ENCODE measurements around the gene CEP20.
"Not testable (repeated sequence)": the region's sequence is repeated elsewhere in the genome, so short reads cannot be mapped to it uniquely, and the experiment has no call there.

Gene CEP20, protein sequence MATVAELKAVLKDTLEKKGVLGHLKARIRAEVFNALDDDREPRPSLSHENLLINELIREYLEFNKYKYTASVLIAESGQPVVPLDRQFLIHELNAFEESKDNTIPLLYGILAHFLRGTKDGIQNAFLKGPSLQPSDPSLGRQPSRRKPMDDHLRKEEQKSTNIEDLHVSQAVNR

DNA sequence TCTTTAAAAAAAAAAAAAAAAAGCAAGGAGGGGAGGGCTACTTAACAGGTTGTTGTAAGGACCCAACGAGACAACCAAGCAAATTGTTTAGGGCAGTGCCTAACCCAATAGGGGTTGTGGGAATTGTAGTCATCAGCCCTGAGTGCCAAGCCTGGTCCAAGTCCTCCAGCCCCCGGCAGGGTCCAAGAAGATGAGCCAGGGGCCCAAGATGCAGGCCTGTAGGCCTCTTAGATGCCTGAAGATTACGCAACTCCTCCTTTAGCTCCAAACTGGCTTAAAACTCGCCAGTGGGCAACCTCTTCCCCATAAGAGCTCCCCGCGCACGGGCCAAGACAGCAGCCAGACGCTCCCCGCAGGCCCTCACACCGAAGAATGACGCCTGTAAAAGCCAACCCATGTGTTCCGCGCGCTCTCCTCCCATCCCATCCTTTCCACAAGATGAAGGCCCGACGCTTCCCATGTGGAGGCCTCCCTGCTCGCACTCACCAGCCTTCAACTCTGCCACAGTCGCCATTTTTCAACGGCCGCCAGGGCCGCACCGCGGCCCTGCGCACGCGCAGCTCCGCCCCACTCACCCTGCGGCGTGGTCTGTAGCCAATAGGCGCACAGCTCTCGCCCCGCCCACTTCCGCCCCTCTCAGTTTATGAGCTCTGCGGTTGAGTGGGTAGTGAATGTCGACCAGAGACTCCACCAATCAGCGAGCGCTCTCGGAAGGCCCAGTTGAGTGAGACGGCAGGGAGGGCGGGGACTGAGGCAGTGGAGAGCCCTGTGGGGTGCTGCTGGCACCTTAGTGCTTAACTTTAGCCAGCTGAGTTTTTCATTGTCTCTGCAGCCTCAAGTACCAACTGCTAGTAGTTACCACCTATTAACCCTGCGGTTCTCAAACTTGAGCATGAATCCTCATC is at the start of gene CEP20:
Gene CEP20, minus strand, starts transcription at position 532 of the 905 bp plus-strand sequence. Its CDS starts 18 bp downstream, at position 514.
- DNase-seq (ENCODE audit: insufficient read length, low spot score) (peak; percentile 100), FAIRE-seq (peak; percentile 91)

DNA sequence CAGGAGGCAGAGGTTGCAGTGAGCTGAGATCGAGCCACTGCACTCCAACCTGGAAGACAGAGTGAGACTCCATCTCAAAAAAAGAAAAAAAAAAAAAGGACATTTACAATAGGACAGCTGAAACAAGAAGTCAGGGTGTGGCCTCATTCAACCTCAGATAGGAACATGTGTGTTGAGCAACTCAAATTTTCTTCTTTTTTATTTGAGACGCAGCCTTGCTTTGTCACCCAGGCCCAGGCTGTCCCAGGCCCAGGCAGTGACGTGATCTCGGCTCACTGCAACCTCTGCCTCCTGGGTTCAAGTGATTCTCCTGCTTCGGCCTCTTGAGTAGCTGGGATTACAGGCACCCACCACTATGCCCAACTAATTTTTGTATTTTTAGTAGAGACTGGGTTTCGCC is 48.4 kb upstream of the CEP20 start:
- not testable (repeated sequence) for DNase-seq (ENCODE audit: insufficient read length, low spot score)

DNA sequence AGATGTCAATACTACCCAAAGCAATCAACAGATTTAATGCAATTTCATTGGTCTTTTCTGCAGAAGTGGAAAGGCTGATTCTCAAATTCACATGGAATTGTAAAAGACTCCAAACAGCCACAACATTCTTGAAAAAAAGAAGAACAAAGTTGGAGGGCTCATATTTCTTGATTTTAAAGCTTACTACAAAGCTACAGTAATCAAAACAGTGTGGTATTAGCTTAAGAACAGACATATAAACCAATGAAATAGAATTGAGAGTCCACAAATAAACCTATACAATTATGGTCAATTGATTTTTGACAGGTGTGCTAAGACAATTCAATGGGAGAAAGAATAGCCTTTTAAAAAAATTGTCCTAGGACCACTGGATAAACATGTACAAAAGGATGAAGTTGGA is 46.6 kb upstream of the CEP20 start:
- FAIRE-seq (no peak), DNase-seq (ENCODE audit: insufficient read length, low spot score) (no peak)

More for the DNA sequence above, 48.4 kb upstream of the CEP20 start:
- FAIRE-seq: not testable (repeated sequence)

DNA sequence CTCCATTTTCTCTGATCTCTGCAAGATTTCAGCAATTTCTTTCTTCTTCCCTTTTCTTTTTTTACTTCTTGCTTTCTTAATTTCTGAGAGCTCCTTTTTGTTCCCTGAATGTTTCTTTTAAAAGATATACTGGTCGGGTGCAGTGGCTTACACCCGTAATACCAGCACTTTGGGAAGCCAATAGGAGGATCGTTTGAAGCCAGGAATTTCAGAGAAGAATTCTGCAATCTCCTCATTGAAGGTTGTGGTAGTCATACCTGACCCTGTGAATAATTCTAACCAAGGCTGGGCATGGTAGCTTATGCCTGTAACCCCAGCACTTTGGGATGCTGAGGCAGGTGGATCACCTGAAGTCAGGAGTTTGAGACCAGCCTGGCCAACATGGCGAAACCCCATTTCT is 45.4 kb upstream of the CEP20 start:
- FAIRE-seq (no peak), DNase-seq (ENCODE audit: insufficient read length, low spot score) (no peak)

DNA sequence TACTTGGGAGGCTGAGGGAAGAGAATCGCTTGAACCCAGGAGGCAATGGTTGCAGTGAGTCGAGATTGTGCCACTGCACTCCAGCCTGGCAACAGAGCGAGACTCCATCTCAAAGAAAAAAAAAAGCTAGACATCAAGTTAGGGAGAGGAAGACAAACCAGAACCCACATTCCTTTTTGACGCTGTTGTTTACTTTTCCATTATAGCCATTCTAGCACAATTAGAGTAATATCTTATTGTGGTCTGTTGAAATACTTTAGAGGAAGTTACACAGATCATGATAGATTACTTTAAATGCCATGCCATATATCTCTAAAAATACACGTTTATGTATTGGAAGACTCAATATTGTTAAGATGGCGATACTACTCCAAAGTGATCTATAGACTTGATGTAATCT is 44.5 kb upstream of the CEP20 start:
- DNase-seq (ENCODE audit: insufficient read length, low spot score): no peak
- no peak for FAIRE-seq

DNA sequence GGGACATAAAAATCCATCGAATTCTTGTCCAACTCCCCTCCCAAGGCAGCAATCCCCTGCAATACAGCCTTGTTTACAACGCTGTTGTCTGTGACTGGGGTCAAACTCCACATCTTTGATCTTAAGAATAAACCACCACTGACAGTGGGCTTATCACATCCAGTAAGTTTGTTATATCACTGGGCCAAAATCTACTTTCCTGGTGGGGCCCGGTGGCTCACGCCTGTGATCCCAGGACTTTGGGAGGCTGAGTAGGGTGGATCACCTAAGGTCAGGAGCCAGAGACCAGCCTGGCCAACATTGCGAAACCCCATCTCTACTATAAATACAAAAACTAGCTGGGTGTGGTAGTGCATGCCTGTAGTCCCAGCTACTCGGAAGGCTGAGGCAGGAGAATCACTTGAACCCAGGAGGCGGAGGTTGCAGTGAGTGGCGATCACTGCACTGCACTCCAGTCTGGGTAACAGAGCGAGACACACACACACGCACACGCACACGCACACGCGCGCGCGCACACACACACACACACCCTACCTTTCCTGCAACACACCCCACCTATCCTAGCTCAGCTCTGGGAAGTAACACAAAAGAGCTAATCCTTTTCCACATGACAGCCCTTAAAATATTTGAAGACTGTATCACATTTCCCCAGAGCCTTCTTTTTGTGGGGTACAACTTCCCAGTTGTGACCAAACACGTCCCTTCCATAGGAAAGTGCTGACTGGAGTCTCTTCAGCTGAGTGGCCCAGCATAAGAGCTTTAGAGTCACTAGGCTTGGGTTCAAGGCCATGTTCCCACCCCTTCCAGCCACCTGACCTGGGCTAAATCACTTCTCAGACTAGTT is 40.1 kb upstream of the CEP20 start:
- DNase-seq (ENCODE audit: insufficient read length, low spot score) (no peak), FAIRE-seq (no peak)

DNA sequence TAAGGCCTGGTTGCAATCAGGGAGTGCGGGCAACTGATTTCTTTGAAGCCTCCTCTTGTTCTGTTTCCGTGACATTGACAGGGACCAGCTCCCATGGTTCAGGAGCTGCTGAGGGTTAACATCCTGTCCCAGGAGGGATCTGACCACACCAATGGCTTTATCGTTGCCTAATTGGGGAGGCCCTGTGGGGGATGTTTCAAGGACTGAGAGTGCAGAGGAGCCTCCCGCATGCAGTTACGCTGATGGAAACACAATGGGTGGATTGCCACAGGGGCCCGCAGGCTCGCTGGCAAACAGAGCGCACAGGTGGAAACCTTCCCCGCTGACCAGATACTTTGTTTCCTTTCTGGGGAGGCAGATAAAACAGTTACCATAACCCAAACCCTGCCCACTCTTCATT is 37.2 kb upstream of the CEP20 start:
- DNase-seq (ENCODE audit: insufficient read length, low spot score): no peak

DNA sequence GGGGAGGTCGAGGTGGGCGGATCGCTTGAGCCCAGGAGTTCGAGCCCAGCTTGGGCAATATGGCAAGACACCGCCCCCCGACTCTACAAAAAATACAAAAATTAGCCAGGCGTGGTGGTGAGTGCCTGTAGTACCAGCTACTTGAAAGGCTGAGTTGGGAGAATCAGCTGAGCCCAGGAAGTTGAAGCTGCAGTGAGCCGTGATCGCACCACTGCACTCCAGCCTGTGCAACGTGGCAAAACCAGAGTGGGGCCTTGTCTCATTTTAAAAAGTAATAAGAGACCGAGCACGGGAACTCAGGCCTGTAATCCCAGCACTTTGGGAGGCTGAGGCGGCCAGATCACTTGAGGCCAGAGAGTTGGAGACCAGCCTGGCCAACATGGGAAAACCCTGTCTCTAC is 36.6 kb upstream of the CEP20 start:
- DNase-seq (ENCODE audit: insufficient read length, low spot score) (no peak), FAIRE-seq (no peak)

More for the DNA sequence above, 37.2 kb upstream of the CEP20 start:
- no peak for FAIRE-seq

DNA sequence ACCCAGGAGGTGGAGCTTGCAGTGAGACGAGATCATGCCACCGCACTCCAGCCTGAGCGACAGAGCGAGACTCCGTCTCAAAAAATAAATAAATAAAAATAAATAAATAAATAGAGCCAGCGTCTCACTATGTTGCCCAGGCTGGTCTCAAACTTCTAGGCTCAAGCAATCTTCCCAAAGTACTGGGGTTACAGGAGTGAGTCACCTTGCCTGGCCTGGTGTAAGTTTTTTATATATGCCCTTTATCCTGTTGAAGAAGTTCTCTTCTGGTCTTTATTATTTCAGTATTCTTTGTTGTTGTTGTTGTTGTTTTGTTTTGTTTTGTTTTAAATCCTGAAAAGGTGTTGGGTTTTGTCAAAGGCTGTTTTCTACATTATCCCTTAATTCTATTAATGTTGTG is 30.9 kb upstream of the CEP20 start:
- DNase-seq (ENCODE audit: insufficient read length, low spot score) (no peak), FAIRE-seq (no peak)

DNA sequence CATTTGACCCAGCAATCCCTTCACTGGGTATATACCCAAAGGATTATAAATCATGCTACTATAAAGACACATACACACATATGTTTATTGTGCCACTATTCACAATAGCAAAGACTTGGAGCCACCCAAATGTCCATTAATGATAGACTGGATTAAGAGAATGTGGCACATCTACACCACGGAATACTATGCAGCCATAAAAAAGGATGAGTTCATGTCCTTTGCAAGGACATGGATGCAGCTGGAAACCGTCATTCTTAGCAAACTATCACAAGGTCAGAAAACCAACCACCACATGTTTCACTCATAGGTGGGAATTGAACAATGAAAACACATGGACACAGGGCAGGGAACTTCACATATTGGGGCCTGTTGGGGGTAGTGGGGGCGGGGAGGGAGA is 29.9 kb upstream of the CEP20 start:
- not testable (repeated sequence) for FAIRE-seq; DNase-seq (ENCODE audit: insufficient read length, low spot score)

DNA sequence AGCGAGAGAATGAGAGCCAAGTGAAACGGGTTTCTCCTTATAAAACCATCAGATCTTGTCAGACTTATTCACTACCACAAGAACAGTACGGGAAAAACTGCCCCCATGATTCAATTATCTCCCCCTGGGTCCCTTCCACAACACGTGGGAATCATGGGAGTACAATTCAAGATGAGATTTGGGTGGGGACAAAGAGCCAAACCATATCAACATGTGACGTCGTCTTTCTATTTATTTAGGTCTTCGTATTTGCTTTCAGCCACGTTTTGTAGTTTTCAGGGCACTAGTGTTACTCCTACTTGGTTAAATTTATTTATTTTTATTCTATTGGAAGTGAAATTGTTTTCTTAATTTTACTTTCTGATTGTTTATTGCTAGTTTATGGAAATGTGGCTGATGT is 27.9 kb upstream of the CEP20 start:
- no peak for FAIRE-seq
- DNase-seq (ENCODE audit: insufficient read length, low spot score): no peak

DNA sequence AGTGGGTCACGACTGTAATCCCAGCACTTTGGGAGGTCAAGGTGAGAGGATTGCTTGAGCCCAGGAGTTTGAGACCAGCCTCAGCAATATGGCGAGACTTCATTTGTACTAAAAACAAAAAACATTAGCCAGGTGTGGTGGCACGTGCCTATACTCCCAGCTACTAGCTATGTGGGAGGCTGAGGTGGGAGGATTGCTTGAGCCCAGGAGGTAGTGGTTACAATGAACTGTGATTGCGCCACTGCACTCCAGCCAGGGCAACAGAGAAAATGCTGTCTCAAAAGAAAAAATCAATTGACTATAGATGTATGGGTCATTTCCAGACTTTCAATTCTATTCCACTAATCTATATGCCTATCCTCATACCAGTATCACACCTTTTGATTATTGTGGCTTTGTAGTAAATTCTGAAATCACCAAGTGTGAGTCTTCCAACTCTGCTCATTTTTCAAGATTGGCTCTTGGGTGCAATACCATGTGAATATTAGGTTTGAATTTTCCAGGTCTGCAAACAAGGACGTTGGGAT is 27.2 kb upstream of the CEP20 start:
- no peak for FAIRE-seq
- no peak for DNase-seq (ENCODE audit: insufficient read length, low spot score)

DNA sequence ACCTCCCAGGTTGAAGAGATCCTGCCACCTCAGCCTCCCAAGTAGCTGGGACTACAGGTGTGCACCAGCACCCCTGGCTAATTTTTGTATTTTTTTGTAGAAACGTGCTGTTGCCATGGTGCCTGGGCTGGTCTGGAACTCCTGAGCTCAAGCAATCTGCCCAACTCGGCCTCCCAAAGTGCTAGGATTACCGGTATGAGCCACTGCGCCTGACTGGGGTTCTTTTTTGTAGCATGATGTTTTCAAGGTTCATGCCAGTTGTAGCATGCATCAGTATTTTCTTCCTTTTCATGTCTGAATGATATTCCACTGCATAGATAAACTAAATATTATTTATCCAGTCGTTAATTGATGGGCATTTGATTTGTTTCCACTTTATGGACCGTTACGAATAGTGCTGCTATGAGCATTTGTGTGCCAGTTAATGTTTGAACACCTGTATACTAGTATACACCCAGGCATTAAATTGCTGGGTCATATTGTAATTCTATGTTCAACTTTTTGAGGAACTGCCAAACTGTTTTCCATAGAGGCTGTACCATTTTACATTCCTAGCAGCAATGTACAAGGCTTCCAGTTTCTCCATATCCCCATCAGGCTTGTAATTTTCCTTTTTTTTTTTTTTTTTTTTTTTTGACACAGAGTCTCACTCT is 24.8 kb upstream of the CEP20 start:
- no peak for FAIRE-seq
- DNase-seq (ENCODE audit: insufficient read length, low spot score): no peak

DNA sequence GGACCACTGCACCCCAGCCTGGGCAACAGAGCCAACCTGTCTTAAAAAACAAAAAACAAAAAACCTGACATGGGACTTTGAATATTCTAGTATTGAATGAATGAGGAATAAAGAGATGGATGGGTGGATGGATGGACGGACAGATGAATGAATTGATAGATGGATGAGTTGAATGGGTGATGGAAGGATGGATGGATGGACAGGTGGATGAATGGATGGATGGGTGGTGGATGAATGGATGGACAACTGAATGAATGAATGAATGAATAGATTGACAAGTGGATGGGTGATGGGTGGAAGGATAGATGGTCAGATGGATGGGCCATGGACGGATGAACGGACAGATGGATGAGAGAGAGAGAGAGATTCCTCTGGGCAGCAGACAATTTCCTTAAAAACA is 22.8 kb upstream of the CEP20 start:
- FAIRE-seq: no peak
- no peak for DNase-seq (ENCODE audit: insufficient read length, low spot score)

DNA sequence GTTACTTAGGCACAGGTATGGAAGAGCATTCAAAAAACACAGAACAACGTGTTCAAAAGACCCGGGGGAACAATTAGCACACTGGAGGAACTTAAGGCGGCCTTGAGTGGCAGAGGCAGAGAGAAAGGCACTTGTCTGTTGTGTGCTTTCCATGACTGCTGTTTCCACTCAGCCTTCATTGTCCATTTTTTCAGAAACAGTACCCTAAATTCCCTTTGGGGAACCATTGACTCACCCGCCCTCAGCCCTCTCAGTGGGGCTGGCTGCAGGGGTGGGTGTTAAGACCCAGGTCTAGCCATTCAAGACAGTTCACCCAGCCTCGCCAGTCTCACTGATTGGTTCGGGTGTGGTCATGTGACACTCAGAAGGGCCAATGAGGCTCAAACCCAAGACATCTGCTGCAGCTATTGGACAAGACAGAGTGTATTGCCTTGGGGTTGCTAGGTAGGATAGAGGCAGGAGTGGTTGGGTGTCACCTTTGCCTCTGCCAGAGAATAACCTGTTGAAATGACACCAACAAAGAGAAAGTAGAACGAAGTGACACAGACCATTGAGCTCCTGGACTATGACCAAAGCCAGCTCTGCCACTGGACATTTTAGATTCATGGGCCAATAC is 19.6 kb upstream of the CEP20 start:
- FAIRE-seq (no peak), DNase-seq (ENCODE audit: insufficient read length, low spot score) (peak; percentile 56)

DNA sequence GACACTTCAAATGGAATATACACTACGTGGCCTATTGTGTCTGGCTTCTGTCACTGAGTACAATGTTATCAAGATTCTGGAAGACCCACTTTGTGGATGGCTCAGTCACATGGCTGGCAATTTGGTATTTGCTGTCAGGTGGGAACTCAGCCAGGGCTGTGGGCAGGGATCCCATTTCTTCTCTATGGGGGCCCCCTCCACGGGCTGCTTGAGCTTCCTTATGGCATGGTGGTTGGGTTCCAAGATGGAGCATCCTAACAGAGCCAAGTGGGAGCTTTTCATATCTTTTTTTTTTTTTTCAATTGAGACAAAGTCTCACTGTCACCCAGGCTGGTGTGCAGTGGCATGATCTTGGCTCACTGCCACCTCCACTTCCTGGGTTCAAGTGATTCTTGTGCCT is 18.0 kb upstream of the CEP20 start:
- DNase-seq (ENCODE audit: insufficient read length, low spot score) (no peak), FAIRE-seq (no peak)

DNA sequence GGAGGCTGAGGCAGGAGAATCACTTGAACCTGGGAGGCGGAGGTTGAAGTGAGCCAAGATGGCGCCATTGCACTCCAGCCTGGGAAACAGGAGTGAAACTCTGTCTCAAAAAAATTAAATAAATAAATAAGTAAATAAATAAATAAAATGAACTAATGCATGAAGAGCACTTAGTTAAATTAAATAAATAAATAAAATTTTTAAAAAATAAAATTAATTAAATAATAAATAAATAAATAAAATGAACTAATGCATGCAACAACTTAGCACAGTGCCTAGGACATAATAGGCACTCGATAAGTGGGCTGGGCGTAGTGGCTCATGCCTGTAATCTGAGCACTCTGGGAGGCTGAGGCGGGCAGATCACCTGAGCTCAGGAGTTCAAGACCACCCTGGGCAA is 15.6 kb upstream of the CEP20 start:
- no peak for FAIRE-seq
- no peak for DNase-seq (ENCODE audit: insufficient read length, low spot score)

DNA sequence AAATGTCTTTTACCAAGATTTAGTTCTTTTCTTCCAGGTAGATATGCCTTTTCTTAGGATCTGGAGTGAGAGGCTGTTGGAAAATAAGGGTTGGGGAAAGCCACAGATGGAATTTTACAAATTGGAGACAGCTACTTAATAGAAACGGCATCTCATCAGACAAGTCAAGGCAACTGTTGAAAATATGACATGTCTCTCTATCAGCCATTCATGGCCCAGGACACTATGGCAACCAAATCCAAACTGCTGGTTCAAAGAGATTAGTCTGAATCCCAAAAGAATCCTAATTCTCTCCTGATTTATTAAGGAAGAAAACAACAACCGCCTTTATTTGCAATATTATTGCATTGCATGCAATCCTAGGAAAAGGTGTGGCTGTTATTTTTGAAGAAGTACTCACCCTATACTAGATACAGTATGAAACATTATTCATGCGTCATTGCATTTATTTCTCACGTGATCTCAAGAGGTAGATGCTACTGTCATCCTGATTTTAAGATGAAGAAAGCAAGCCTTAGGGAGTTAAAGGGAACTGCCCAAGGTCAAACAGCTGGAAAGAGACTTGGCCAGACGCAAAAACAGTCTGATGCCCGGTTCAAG is 12.6 kb upstream of the CEP20 start:
- FAIRE-seq (no peak), DNase-seq (ENCODE audit: insufficient read length, low spot score) (no peak)

DNA sequence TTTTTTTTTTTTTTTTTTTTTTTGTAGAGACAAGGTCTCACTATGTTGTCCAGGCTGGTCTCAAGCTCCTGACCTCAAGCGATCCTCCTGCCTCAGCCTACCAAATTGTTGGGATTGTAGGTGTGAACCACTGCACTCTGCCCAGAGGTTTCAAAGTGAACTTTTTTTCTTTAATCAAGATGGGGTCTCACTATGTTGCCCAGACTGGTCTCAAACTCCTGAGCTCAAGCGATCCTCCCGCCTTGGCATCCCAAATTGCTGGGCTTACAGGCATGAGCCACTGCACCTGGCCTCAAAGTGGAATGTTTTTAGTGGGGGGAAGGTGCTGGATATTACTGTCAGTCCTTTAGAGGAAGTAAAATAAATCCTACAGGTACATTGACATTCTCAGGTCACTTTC is 12.0 kb upstream of the CEP20 start:
- no peak for FAIRE-seq
- no peak for DNase-seq (ENCODE audit: insufficient read length, low spot score)
